NCI-H345 treated with DMSO at 0.1 percent for 48 hours (cell line): ENCODE data around the gene PPP2R5A.
"Not testable (repeated sequence)": the region's sequence is repeated elsewhere in the genome, so short reads cannot be mapped to it uniquely, and the experiment has no call there.

ENCODE experiments used
- DNase-seq: peaks from one replicate; lab custom pipeline; 2025; ENCODE audit not compliant: unreplicated experiment; lab: John Stamatoyannopoulos, UW

Gene PPP2R5A

GRCh38 chr1:212294983-212295382 lies 9.8 kb downstream of the PPP2R5A start:
- DNase-seq: no peak

- DNase-seq: no peak
Observed at GRCh38 chr1:212295579-212295978, 10.4 kb downstream of the PPP2R5A start.

- DNase-seq: no peak
Observed at GRCh38 chr1:212297338-212297737, 12.1 kb downstream of the PPP2R5A start.

GRCh38 chr1:212301580-212301979 lies 16.4 kb downstream of the PPP2R5A start:
- DNase-seq: no peak

GRCh38 chr1:212302745-212303383 lies 17.7 kb downstream of the PPP2R5A start:
- no peak for DNase-seq

- no peak for DNase-seq
Observed at GRCh38 chr1:212305342-212305741, 20.1 kb downstream of the PPP2R5A start.

GRCh38 chr1:212305984-212306452 lies 20.8 kb downstream of the PPP2R5A start:
- DNase-seq: not testable (repeated sequence)

- DNase-seq: no peak
Observed at GRCh38 chr1:212309967-212310366, 24.8 kb downstream of the PPP2R5A start.

GRCh38 chr1:212310383-212310782 lies 25.2 kb downstream of the PPP2R5A start:
- DNase-seq: no peak

GRCh38 chr1:212311836-212312497 lies 26.8 kb downstream of the PPP2R5A start:
- DNase-seq: no peak

- no peak for DNase-seq
Observed at GRCh38 chr1:212313616-212314015, 28.4 kb downstream of the PPP2R5A start.

GRCh38 chr1:212315184-212315583 lies 30.0 kb downstream of the PPP2R5A start:
- DNase-seq: no peak

- no peak for DNase-seq
Observed at GRCh38 chr1:212315907-212316306, 30.7 kb downstream of the PPP2R5A start.

GRCh38 chr1:212317916-212318315 lies 32.7 kb downstream of the PPP2R5A start:
- no peak for DNase-seq

GRCh38 chr1:212321031-212321430 lies 35.8 kb downstream of the PPP2R5A start:
- not testable (repeated sequence) for DNase-seq

GRCh38 chr1:212323066-212323465 lies 37.9 kb downstream of the PPP2R5A start:
- DNase-seq: no peak

- no peak for DNase-seq
Observed at GRCh38 chr1:212326541-212326940, 41.3 kb downstream of the PPP2R5A start.

GRCh38 chr1:212328248-212328647 lies 43.0 kb downstream of the PPP2R5A start:
- no peak for DNase-seq

GRCh38 chr1:212329105-212329504 lies 43.9 kb downstream of the PPP2R5A start:
- DNase-seq: no peak

- DNase-seq: no peak
Observed at GRCh38 chr1:212341090-212341489, 55.9 kb downstream of the PPP2R5A start.

- DNase-seq: no peak
Observed at GRCh38 chr1:212344905-212345304, 59.7 kb downstream of the PPP2R5A start.

- no peak for DNase-seq
Observed at GRCh38 chr1:212346601-212347000, 61.4 kb downstream of the PPP2R5A start.
